DLD1 (cell line): ENCODE results near the gene CPSF4.

Experiments used
- in situ Hi-C: cut with HindIII; loops from 2 replicates; pipeline ENCODE4 v1.10.0; 2017; ENCODE audit warnings: low sequenced_read_pairs

The CPSF4 gene

DNA sequence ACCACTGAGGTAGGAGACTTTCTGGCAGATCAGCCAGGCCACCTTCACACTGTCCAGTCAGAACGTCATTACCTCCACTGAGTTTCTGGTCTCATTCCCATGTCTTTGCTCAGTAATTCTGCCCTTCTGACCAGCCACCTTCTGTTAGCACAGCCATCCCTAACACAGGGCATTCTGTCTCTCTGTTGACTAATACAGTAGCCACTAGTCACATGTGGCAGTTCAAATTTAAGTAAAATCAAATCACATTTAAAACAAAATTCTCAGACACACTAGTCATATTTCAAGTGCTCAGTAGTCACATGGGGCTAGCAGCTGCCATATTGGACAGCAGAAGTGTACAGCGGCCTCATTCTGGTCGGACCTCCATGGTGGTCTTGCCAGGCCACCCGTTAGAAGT, 7.4 kb downstream of the CPSF4 start:
- in situ Hi-C loops = no loop called here

GRCh38 chr7:99447943-99448342, 9.2 kb downstream of the CPSF4 start:
- in situ Hi-C loops = no loop called here

DNA sequence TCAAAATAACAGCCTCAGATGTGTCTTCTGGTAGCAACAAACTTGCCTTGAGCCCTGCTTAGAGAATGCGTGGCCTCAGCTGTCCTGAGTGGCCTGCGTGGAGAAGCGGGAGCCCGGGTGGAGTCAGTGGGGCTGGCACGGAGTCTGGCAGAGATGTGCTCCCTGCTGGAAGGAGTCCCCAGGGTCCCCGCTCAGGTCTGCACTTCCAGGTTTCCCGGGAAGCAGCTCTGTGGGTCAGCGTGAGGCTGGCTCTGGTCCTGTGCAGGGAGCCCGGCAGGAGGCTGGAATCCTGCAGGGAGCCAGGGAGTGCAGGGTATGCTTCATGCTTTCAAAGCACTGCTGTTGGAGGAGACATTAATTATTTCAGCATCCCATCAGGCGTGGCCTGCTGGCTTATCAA, 10.1 kb downstream of the CPSF4 start:
- in situ Hi-C loops = no loop called here

DNA sequence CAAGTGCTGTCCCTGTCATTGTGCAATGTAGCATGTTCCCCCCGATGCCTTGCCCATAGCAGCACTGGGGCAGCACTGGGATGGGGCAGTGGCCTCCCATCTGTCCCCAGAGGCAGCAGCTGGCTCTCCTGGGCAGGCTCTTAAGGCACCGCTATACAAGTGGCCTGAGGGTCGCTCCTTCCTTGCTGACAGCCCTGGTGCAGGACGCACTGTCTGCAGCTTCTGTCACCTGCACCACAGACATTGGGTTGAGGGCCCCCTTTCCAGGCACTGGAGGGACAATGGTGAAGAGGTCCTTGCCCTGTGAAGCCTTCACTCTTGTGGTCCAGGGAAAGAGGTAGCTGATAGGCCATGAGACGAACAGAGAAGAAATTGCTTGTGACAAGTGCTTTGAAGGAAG, 10.6 kb downstream of the CPSF4 start:
- in situ Hi-C loops = no loop called here

DNA sequence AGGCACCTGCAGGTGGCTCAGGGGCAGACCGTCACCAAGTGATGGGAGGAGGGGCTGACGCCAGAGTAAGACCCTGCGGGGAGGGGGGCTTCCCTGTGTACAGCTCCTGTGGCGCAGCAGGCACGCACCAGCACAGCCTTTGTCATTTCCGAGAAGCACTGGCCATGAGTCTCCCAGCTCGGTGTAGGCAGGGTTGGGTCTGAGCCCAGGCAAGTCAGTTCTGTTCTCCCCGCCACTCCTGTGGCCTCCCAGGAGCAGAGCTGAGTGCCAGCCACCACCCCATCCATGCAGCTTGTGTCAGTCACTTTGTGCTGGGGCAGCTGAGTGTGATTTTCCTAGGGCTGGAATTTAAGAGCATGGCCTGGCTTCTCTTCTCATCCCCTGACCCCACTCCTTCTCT, 13.2 kb downstream of the CPSF4 start:
- in situ Hi-C loops = no loop called here

DNA sequence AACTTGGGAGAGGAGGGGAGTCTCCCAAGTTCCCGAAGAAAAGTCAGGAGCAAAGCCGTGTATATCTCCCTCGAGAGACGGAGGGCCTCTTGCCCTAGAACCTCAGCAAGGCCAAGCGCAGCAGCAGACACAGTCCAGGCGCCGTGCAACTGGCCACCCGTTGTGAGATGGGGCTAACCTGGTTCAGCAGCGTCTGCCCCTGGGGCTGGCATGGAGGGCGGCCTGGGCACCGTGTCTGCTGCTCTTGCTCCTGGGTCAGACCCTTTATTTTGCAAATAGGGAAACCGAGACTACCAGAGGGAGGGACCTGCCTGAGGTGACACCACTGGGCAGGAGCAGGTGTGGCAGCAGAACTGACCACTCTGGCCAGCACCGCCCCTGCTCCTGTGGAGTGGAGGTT, 13.8 kb downstream of the CPSF4 start:
- in situ Hi-C loops = no loop called here

DNA sequence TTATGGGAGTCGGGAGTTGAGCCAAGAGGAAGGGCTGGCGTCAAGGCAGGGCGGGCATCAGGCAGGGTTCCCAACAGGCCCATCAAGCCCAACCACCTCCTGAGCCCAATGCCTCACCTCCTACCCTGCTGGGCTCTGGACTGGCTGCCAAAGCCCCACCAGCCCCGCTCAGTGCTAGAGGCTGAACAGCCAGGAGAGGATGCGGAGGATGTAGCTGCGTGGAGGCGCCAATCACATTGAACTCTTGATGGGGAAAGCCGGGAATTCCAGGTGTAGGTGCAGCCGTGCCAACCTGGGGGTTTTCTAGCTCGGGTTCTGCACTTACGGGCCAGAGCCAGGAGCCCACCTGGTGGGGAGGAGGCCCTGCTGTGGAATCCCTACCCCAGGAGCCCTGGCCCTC, 14.4 kb downstream of the CPSF4 start:
- in situ Hi-C loops = no loop called here

GRCh38 chr7:99455874-99456273, 17.1 kb downstream of the CPSF4 start:
- in situ Hi-C loops = no loop called here

DNA sequence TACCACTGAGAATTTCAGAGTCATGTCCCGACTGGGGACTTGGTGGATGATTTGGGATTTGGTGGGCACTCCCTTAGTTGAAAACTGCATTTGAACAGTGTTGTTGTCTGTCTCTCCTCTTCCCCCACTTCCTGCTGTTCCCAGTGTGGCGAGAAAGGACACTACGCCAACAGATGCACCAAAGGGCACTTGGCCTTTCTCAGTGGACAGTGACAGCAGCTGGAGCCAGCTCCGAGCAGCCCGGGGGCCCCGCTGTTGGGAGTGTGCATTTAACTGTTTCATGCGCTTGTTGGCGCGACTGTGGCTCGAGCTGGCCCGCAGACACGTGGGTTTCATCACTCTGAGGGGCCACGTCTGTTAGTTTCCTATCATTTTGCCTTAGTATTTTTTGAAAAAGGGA, 17.5 kb downstream of the CPSF4 start:
- in situ Hi-C loops = no loop called here

GRCh38 chr7:99457050-99457649, 18.4 kb downstream of the CPSF4 start:
- in situ Hi-C loops = no loop called here

DNA sequence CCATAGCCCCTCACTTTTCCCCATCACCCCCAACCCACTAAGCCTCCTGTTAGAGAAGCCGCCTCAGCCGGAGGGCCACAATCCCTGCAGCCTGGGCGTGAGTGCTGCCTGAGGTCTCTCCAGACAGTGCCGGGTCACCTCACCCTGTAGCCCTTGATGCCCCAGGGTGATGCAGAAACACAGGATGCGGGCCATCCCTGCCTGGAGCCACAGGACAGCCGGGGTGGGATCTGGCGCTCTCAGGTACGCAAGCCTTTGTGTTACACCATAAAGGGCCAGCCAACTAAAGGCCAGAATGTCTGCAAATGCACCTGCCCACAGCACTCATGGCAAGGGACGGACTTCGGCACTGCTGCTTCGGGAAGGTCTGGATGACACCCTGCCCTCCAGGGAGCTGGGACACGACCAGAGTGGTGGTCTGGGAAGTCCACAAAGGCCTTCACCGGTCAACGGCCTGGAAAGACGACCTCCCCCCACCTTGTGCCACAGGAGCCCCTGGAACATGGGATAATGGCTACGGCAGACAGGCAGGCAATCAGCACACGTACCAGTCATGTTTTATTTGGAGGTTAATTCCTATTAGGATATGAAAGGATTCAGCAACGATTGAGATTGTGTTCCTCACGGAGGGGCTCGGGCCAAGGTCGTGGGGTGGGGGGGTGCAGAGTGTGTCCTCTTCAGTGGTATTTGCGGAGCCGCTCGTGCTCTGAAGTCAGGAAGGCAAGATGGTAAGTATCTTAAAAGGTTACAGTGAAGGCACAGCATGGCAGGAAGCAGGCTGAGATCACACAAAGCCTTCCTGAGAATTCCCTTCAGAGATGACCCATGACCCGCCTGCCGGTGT, 19.1 kb downstream of the CPSF4 start:
- in situ Hi-C loops = no loop called here

- in situ Hi-C loops = no loop called here
Measured at GRCh38 chr7:99459087-99459486, 20.3 kb downstream of the CPSF4 start.

DNA sequence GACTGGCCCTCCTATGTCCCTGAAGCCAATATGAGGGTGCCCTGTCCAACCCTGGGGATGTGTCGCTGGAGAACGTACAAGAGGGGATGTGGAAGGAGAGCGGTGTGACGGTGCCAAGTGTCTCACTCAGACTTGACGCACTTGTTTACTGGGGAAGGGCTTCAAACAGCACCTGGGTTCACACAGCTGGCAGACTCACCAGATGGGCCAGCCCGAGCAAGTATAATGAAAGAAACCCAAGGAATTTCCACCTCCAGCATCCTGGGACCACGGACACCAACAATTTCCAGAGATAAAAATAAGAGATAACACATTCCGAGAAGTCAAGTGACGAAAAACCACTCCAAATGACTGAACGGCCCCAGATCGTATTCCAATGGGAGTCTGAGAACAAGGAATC, 21.9 kb downstream of the CPSF4 start:
- in situ Hi-C loops = no loop called here

GRCh38 chr7:99461221-99461620, 22.5 kb downstream of the CPSF4 start:
- in situ Hi-C loops = no loop called here

- in situ Hi-C loops = no loop called here
Measured at GRCh38 chr7:99465421-99465768, 26.7 kb downstream of the CPSF4 start.

- in situ Hi-C loops = no loop called here
Measured at GRCh38 chr7:99468336-99468918, 29.7 kb downstream of the CPSF4 start.

DNA sequence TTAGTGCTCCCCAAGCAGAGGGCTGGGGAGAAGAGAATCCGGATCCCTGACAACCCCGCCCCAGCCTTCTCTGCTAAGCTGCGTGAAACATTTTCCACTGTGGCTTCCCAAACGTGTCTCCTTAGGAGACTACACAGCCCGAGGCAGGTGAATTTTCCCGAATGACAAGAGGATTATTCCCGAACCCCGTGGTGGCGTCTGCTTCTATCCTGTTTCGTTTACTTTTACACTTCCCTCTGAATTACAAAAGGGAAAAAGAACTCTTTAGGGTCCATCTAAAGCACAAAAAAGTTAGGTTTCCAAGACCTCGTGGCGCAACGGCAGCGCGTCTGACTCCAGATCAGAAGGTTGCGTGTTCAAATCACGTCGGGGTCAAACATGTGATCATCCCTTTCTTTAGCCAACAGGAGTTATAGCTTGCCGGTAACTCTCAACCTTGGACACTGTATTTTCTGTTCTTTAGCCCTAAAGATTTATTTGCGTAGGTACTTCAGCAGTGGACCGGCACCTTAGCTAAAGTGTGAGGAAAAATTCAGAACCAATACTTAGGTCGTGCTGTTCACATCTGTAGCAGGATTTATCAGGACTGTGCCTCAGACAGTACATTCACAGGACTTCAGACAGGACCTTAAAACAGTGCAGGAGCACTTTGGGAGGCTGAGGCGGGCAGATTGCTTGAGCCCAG, 30.8 kb downstream of the CPSF4 start:
- in situ Hi-C loops = no loop called here

- in situ Hi-C loops = no loop called here
Measured at GRCh38 chr7:99472561-99473314, 34.0 kb downstream of the CPSF4 start, which contains the start of gene ZNF789. Gene ZNF789, plus strand, starts transcription at chr7:99472890. Its CDS starts 3,567 bp downstream, at chr7:99476457.

DNA sequence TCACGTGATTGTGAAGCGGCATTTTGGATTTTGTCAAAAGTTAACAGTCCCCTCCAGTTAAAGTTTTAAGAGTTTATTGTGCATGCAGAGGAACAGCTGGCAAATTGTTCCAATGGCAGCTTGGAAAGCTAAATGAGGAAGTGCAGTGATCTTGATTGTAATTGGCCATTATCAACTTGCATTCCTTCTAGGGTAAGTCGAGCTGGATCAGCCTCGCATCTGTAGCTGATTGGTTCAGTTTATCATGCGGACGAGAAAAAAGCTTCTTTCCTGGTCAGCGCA, 34.5 kb downstream of the CPSF4 start:
- in situ Hi-C loops = no loop called here

DNA sequence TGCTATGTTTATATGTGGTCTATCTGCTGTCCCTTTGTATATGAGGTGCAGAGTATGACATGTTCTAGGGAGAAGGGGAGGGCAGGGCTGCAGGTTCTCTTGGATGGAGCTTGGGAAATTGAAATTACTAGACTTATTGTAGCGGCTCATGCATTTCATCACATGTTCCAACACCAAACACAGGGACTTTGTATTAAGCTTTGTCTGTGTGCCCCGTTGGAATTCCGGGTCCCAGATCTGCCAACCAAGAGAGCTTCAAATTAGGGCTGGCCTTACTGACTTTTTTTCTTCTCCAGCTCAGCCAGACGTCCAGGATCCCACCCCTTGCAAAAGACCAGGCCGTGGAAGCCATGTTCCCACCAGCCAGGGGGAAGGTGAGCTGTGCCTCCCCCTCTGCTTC, 37.4 kb downstream of the CPSF4 start:
- in situ Hi-C loops = no loop called here
